Anterior cingulate cortex (tissue), 58 donors: ENCODE measurements around the gene RYR2.

Experiments used
- DNase-seq, 58 donors: peaks; one replicate each; lab custom pipeline; 2025; lab: John Stamatoyannopoulos, UW

Gene RYR2

DNA sequence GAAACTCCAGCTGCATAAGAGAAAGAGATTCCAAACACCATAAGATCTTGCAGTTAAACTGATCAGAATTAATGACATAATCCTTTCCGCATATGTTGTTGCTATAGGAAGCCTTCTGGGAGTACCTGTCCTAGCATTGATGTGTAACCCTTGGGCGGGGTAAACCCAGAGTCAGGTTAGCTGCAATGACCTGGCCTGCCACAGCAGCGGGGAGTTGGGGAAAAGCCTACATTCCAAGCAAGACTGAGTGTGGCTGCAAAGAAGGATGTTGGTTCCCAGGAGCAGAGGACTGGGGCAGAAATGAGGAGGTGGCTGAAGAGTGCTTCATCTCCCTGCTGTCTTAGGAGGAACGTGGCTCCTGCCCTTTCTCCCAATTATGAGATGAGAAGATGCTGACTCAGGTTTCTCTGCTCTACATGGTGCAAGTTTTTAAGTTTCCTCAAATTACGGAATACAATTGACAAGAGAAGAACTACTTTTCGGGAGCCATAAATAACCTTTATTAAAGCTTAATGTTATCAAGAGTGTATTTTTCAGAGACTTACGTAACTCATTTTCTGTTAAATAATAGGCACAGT lies 142.1 kb downstream of the RYR2 start:
- DNase-seq, result no peak

DNA sequence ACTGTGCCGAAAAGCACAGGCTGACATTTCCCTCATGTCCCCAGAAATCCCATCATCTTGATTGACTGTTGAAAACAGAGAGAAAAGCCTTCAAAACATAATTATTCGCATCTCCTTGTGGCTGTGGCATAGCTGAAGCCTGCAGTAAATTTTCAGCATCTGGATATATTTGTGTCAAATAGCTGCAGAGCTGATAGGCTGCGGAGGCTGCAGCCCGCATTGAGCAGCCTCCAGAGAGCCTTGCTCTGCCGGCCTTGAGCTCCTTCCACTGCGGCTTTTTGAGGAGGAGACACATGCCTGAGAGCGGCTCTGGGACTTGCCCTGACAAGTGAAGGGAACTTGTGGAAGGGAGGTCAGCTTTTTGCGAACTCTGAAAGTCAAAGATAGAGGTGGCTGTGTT lies 144.7 kb downstream of the RYR2 start:
- no peak for DNase-seq

GRCh38 chr1:237187842-237188241 lies 145.9 kb downstream of the RYR2 start:
- DNase-seq, result no peak

DNA sequence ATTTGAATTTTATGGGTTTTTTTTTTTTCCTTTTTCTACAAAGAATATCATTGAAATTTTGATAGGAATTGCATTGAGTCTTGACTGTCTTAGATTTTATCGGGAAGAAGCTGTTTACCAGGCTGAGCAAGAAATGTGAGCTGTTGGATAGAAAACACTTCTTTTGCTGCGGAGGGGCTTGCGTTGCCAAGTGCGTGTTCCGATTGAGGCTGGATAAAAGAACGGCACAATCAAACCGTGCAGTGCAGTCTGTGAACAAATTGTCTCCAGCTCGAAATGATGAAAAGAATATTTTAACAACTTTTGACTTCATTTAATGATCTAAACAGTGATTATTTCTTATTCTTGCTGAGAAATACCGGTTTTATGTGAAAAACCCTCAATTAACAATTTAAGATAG lies 149.4 kb downstream of the RYR2 start:
- no peak for DNase-seq

GRCh38 chr1:237197470-237198425 lies 155.8 kb downstream of the RYR2 start:
- DNase-seq, result no peak

- no peak for DNase-seq
These were observed 157.0 kb downstream of the RYR2 start for GRCh38 chr1:237199026-237199425.

DNA sequence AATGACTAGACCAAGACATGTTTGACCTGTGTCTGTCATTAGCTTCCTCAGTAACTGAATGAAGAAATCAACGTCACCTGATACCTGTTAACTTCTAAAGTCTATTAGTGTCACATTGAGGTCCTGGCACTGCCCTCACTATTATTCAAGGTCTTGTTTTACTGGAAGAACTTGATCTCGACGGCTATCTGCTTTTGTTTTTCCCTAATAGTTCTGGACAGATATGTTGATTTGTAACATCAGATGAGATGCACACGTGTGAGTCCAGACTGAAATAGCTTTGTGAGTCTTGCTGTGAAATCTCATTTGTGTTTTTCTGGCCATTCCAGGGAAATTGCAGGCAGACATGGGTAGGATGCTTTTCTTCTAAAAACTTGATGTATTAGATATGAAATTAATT lies 159.2 kb downstream of the RYR2 start:
- no peak for DNase-seq

DNA sequence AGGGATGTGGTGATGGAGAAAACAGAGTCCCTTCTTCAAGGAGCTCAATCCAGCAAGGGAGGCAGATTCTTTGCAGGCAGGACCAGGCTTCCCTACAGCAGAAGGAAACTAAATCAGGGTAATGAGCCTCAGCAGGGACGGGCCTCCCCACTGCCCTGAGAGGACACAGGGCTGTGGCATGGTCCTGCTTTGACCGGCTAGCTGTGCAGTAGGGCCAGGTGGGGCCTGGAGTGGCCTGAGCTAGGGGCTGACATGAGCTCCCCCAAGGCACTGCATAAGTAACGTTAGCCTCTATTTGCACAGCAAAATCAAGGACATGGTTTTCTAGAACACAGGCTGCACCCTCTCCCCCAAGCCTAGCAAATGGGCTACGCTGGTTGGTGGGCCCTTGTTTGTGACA lies 162.9 kb downstream of the RYR2 start:
- DNase-seq, result no peak

DNA sequence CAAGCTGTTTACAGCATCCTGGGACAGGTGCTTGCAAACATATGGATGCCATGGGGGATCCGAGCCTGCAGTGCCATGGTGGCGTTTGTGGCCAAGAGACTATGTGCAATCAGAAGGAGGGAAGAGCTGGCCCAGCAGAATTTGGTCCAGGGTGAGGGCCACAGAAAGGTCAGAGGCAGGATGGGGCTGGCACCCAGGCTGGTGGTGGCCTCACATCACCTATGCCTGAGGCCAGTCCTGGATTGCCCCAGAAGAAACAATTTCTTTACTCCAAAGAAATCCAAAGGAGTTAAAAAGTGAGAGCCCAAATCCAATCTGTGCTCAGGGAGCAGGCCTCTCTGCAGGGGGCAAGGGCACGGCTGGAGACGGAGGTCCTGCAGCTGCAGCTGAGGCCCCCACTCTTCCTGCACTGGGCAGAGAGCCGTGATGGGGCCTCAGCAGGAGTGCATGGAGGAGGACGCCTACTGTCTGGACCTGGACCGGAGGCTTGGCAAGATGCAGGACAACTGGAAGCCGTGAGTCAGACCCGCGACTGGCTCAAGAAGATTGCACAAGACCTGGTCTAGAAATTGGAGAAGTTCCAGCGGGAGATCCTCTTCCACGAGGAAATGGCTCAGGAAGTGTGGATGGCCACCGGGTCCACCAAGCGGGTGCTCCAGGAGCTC lies 163.5 kb downstream of the RYR2 start:
- no peak for DNase-seq

DNA sequence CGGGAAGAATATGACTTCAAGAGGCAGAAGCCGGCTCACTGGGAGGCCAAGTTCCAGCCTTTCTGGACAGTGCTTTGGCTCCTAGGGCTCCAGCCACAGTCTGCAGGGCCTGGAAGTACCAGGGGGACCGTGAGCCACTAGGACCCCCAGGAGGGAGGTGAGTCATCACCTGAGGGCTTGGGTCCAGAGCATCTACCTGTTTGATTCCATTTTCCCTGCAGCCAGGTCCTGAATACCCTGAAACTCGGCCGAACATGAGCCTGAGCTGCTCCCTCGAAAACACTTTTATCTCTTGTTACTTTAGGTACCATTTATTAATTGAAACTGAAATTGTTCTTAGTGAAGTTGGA lies 164.1 kb downstream of the RYR2 start:
- DNase-seq, result no peak

DNA sequence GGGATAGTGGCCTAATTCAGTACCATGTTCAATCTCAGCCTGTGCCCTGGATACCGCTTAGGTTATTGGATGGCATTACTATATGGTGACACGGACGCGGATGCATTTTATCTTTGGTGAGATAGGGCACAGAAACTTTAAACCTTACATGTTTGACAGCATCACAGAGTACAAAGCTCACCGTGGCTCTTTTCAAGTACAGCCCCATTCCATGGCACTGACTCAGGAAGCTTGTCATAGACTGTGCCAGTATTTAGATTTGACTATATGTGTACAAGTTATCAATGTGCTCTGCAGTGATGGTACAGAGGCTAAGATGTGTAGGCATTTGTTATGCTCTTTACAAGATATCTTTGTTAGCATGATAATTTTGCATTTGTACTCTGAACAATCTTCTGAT lies 169.0 kb downstream of the RYR2 start:
- DNase-seq, result no peak

- no peak for DNase-seq
These were observed 169.6 kb downstream of the RYR2 start for GRCh38 chr1:237211540-237211939.

DNA sequence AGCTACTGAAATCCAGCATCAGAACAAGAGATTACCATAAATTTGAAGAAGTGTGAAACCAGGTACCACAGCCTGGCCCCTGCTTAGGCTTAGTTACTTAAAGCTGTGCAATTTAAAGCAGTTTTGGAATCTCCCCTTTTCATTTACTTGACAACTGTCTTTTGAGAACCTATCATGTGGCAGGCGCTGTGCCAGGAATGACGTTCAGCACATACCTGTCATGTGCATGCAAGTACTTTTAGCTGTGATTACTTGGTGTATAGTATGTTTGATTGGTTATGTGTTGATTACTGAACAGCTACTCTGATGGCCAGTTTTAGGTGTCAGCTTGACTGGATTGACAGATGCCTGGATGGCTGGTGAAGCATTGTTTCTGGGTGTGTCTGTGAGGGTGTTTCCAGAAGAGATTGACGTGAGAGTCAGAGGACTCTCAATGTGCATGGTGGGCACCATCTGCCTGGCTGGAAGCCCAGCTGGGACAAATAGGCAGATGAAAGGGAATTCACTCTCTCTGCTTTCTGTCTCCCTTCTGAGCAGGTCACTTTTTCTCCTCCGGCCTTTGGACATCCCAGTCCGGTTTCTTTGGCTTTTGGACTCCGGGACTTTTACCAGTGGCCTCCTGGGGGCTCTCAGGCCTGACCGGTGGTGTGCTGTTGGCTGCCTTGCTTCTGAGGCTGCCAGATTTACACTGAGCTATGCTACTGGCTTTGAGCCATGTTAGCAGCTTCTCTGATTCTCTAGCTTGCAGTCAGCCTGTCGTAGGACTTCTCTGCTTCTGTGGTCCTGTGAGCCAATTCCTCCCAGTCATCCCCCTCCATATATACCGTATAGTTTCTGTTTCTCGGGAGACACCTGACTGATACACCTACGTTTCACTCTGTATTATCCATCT lies 178.0 kb downstream of the RYR2 start:
- DNase-seq, result peak in 7 of 58 donors; percentile 6 to 30 (median 8)

DNA sequence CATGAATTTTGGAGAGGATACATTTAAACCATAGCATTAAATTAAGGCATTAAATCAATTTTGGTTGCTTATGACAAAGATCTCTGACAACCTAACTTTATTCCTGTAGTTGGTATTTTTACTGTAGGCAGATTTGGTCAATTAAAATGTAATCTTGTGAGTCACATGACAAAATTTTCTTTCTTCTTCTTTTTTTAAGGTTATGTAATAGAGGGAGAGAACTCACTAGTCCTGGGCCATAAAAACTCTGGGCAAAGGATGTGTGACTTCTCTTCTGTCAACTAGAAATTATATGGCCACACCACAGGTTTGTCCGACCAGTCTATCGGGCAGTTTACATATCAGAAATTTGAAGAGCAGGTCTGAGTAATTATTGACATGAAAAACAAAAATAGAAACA lies 181.4 kb downstream of the RYR2 start:
- no peak for DNase-seq

DNA sequence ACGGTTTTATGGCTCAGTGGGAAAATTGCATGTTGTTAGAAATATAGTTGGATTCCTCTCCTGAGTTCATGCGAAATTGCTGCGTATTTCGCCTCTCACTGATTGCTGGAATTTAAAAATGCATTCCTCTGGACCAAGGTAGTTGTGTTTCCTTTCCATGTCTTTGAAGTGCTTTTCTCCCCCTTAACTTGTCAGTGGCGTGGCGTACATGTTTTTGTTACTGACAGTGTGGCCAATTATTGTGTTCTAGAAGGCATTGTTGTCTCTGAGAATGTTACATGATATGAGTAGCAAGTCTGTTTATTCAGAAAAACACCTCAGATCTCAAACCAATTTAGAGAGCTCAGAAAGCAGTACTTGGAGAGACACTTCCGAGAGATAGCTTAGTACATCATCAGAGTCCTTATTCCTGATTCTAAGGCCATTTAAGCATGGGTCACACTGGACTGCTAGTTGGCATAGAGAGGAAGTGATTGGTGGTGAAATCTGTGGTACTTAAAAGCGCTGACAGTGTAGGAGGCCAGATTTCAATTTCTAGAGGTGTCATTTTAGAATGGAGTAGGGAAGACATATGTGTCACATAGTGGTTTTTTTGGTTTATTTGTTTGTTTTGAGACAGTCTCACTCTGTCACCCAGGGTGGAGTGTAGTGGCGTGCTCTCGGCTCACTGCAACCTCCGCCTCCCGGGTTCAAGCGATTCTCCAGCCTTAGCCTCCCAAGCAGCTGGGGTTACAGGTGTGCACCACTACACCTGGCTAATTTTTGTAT lies 184.4 kb downstream of the RYR2 start:
- DNase-seq, result no peak

DNA sequence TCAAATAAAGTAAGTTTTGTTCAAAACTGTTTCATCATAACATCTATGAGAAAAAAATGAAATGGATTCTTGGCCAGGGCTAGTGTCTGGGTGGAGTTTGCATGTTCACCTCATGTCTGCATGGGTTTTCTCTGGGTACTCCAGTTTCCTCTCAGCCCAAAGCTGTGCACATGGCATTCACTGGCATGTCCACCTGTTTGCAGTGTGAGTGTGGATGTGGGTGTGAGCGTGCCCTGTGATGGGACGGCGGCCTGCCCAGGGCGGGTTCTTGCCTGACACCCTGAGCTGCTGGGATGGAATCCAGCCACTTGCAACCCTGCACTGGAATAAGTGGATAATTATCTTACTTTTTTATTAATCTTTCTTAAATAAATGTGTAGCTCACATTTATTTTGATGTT lies 185.5 kb downstream of the RYR2 start:
- DNase-seq, result no peak

DNA sequence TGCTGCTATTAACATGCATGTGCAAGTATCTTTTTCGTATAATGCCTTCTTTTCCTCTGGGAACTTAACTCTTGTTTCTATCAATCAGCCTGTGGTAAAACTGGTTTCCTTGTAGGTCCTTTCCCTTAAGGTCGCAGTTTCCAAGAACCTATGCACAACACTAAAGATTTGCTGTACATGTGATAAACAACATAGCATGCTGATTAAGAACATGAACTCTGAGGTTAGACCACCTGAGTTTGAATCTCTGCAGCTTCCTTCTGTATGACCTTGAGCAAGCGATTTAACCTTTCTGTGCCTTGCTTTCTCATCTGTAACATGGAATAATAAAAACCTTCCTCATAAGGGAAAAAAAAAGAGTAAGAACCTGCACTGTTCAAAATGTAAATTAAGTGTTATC lies 186.4 kb downstream of the RYR2 start:
- no peak for DNase-seq

GRCh38 chr1:237229333-237229732 lies 187.3 kb downstream of the RYR2 start:
- DNase-seq, result no peak

GRCh38 chr1:237232501-237232900 lies 190.5 kb downstream of the RYR2 start:
- DNase-seq, result no peak

DNA sequence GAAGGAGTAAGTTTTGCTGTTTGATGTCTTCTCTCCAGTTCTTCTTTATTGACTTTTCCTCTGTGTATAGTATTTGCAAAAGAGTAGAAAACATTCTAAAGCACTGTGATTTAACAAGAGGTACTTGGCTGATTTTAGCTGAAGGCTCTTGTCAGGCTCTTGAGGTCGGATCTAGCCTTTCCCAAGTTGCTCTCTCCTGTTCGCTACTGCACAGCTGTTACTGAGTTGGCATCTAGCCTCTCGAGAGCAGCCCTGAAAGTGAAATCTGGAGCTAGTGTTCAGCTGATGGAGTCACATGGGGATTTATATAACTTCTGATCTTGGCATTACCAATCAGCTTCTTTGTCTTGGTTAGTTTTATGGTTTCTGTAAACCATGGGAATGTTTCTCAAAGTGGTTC lies 193.1 kb downstream of the RYR2 start:
- peak in 6 of 58 donors; percentile 3 to 18 (median 10) for DNase-seq
